22Rv1 (cell line): ENCODE results near the gene FIS1.
"Not testable (repeated sequence)": the region's sequence is repeated elsewhere in the genome, so short reads cannot be mapped to it uniquely, and the experiment has no call there.

Experiments used
- CTCF ChIP-seq: fragments of 450-650 bp; IDR thresholded peaks from 2 replicates; pipeline ENCODE4 v1.5.1; 2017; ENCODE audit warnings: mild to moderate bottlenecking
- ZFX ChIP-seq: fragments of 450-650 bp; IDR thresholded peaks from 2 replicates; pipeline ENCODE4 v1.6.1; 2017; ENCODE audit warnings: antibody characterized with exemption, borderline replicate concordance

DNA sequence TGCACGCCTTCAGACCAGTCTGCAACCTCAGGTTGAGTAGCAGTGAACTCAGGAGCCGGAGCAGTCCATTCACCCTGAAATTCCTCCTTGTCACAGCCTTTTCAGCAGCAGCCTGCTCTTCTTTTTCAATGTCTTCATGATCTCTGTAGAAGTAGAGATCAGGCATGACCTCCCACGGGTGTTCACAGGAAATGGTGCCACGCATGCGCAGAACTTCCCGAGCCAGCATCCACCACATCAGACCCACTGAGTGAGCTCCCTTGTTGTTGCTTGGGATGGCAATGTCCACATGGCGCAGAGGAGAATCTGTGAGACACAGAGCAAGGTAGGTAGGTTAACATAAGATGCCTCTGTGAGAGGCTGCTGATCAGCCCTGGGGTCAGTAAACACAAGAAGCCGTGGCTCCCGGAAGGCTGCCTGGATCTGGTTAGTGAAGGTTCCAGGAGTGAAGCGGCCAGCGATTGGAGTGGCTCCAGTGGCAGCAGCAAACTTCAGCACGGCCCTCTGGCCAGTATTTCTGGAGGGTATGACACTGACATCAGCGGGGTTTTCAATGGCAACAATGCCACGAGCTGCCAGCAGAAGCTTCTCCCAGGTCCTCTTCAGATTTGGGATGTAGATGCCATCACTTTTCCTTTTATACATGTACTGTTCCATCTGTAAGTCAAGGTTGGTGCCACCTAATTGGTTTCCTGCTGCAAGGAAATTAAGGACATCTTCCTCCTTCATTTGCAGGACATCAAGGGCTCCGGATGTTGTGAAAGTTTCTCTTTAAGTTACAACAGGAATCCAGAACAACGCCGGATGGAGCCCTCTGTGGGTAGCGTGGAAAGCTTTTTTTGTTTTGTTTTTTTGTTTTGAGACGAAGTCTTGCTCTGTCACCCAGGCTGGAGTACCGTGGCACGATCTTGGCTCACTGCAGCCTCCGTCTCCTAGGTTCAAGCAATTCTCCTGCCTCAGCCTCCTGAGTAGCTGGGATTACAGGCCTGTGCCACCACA is 40.8 kb downstream of the FIS1 start:
- TF ChIP-seq CTCF, ZFX: not testable (repeated sequence)
